D341Med (cell line): ENCODE data around the gene NUFIP2.
A peak's percentile ranks its signal among the peaks of the same experiment; 100 is the strongest.
"Not testable (repeated sequence)": the region's sequence is repeated elsewhere in the genome, so short reads cannot be mapped to it uniquely, and the experiment has no call there.

Source experiments
- DNase-seq: peaks from one replicate; pipeline ENCODE4 v3.0.0; 2012; ENCODE audit warnings: low spot score

NUFIP2 gene

DNA sequence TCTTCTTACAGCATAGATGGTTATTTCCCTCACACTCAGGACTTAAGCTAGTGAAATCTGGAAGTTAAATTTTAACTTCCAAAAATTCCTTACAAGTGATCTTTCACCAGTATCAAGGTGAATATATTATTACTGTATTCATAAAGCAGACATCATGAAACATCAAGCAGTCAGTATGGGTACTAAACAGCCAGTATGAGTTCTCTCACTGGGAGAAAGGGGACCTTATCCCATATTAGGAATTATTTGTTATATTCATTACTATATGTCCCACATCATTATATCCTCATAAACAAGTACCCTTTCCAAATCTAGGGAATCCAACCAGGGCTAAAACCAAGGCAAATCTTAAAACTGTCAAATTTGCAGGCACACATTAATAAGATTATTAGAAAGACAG, 15.3 kb downstream of the NUFIP2 start:
- no peak for DNase-seq

DNA sequence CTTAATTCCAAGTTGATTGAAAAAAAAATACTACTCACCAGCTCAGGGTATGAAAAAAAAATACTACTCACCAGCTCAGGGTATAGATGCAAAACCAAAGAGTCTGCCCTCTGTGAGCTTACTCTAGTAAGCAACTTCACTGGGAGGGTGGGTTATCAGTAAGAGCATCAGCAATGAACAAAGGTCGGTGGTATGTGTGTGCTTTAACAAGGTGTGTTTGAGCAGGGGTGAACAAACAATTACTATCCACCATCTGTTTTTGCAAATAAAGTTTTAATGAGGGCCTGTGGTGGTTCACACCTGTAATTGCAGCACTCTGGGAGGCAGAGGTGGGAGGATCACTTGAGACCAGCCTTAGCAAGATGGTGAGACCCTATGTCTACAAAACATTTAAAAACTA, 20.0 kb downstream of the NUFIP2 start:
- no peak for DNase-seq

DNA sequence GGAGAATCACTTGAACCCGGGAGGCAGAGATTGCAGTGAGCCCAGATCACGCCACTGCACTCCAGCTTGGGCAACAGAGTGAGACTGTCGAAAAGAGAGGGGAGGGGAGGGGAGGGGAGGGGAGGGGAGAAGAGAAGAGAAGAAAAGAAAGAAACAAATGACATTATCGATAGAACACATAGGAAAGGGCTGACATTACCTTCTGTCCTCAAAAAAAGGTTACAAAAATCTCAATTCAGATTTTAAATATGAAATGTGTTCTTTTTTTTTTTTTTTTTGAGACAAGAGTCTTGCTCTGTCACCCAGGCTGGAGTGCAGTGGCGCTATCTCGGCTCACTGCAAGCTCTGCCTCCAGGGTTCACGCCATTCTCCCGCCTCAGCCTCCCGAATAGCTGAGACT, 22.0 kb downstream of the NUFIP2 start:
- DNase-seq: not testable (repeated sequence)

DNA sequence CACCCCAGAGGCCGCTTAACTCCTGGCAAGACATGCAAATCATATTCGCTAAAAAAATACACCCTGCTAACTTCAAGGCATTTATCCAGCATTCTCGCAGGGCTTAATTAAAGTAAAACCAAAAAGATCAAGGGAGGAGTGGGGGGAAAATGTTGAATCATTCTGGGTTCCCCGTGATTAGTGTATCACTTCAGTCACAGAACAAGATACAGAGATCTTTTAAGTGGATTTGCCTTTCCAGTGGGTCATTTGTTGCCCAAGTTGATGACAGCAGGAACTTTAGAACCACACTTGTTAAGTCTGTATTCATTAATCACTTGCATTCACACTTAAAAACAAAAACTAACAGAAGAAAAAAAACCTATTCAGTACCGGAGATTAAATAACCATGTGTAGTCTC, 30.0 kb downstream of the NUFIP2 start:
- no peak for DNase-seq

DNA sequence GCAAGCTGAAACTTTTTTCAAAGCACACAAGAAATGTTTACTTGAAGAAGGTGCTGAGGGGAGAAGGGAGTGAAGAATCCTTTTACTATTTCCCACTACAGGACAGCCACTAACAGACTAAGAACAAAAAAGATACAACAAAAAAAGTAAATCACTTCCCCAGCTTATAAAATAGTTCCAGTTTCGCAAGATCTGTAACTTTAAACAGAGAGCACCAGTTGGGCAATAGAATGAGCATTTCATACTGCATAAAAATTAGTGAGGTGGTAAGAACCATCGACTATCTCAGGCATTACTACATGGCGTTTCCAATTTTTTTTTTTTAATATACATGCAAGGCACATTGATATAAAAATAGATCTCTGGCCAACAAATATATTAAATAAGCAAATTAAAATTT, 36.2 kb downstream of the NUFIP2 start:
- DNase-seq: no peak

DNA sequence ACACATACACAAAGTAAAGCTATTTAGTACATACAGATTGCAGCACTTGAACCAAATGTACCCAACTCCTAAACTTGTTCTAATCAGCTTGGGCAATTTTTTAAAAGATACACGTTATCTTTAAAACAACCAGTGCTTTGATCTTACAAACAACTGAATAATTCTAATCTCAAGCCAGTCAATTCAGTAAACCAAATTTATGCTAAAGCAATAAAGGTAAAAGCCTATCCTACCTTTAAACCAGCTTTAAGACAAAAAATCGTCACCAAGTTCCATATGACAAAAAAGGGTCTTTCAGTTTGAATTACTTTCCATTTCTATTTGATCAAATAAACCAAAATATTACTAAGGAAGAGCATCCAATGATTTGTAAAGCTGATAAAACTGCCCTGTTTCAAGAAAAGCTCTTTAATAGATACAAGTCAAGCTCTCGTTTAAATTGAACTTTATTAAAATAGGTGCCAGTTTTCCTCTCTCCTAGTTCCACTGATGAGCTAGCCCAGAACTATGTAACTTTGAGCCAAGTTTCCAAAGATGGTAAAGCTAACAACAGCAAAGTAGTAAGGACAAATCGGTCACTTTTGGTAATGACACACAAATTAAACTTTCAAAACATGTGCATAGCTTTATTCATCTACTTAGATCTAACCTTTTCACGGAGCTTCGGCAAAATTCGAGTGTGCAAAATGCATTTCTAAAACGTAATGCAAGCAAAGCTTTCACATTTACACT, 37.0 kb downstream of the NUFIP2 start:
- DNase-seq: no peak

DNA sequence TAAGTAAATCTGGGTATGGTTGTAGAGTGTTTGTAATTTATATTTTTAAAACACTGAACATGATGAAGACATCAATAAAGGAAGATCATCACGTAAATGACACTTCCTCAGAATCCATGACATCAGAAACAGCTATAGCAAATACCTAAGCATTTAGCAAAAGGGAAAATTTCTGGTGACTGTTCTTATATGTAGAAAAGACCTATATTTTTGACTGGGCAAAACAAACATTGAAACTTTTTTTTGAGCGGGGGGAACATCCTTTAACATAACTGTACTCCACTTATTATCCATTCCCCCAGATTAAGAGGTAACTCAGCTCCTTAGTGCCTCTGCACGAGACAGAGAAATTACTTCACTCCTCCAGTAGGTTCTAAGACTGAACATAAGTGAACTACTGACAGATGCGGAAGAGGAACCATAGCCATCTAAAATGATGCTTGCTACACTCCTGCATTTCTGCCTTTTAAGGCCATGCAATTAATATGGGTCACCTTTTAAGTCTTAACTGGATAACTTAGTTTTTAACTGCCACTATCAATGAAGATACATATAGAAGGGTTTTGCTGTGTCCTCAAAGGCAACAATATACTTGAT, 37.9 kb downstream of the NUFIP2 start:
- no peak for DNase-seq

DNA sequence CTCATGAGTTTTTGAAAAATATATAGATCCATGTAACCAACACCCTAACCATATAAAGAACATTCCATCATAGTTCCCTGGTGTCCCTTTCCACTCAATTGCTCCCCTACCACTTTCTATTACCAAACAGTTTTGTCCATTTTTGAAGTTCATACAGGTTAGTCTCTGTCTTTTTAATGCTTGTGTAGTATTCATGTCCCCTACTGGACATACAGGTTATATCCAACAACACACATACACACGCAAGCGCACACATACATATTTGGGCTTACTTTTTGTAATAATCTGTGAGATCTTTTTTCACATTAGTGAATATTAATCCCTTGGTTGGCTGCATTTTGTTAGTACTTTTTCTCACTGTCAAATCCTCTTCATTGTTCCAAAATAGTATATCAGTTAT, 40.9 kb downstream of the NUFIP2 start:
- no peak for DNase-seq

DNA sequence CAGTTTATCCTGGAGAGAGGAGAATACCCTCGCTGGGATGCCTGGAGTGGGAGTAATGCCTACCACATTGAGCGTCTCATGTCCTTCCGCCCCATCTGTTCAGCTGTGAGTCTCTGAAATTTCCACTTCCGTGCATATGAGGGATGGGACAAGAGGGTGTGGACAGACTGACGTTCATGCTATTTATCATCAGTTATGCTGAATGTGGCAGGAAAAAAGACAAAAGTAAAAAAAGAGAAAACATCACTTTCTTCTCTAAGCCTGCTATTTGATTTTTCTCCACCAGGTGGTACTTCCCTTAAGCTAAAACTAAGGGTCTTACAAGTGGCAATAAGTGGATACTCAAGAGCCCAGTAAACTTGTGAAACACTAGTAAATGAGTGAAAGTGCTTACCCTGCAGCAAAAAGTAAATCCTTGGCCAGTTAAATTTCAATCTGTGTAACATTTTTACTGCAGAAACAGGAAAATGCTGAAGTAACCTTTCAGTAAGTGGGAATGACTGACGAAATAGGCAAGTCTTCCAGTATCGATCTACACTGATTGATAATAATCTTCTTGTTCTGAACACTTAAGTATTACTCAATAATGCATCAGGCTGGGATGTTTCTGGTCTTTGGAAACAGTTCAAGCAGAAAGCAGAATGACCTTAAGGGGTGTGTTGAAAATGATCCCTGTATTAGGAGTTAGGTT, 41.7 kb downstream of the NUFIP2 start:
- no peak for DNase-seq

DNA sequence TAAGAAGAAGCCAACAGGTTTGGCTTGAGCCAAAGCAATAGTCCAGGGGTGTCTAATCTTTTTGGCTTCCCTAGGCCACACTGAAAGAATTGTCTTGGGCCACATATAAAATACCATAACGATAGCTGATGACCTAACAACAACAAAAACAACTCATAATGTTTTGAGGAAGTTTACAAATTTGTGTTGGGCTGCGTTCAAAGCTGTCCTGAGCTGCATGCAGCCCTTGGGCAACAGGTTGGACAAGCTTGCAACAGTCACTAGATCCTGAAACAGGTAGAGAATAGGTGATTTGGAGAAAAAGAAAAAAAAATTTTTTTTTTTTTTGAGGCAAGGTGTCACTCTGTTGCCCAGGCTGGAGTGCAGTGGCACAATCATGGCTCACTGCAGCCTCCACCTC, 42.8 kb downstream of the NUFIP2 start:
- no peak for DNase-seq

DNA sequence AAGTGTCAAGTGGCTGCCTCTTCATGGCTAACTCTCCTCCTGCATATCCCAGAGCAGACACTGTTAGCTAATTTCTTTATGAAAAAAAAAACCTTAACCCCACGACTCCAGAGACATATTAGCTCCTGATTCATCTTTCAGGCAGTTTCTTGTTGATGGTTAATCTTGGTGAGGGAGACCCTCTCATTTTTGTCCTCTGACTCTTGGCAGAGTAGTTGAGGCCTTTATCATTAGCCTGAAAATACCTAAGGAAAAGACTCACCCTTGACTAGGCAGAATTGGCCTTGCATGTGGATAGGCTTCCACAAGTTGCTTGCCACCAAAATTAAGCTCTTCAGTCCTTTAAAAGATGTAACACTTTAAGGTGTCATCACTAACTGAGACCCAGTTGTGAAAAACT, 43.3 kb downstream of the NUFIP2 start:
- no peak for DNase-seq

DNA sequence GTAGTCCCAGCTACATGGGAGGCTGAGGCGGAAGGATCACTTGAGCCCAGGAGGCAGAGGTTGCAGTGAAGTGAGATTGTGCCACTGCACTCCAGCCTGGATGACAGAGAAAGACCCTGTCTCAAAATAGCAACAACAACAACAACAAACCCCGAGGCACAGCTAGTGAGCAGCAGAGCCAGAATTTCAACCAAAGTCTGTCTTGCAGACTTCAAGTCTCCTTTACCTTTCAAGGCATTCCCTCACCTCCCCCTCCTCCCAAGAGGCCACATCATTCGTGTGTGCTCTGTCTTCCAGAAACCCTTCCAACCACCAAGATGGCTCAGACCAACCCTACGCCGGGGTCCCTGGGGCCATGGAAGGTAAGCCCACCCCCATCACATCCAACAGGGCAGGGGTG, 45.1 kb downstream of the NUFIP2 start:
- DNase-seq: no peak

DNA sequence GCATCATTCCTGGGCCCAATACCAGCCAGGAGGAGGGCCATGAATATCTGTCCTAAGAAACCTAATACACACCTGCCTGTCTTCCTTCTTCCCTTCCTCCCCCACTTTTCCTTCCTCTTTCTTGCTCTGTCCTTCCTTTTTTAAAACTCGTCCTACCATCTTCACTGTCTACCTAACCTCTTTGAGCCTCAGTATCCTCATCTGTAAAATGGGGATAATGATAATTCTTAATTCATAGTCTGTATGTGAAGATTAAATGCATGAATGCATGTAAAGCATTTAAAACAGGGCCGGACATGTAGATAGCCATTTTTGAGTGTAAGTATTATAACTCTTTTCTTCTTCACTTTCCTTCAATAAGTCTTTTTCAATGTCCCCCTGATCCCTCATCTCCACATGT, 46.7 kb downstream of the NUFIP2 start:
- DNase-seq: no peak

DNA sequence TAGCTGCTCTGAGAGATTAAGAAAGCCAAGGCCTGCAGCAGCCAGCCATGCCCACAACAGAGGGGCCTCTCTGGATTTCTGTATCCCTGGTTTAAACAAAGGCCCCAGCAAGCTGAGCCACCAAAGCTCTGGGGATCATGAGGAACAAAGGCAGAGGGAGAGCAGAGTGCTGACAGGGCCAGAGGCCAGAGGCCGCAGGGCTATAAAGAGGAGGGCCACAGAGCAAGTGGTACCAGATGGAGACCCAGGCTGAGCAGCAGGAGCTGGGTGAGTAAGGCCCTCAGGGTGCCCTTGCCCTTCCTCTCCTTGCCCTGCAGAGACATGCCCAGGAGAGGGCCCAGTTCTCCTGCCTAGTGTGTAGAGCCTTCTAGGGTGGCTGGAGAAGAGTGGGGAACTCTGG, 47.3 kb downstream of the NUFIP2 start, which contains the start of gene CRYBA1:
Gene CRYBA1, plus strand, starts transcription at position 232 of the 400 bp plus-strand sequence. Its CDS starts 5 bp downstream, at position 237.
- DNase-seq: no peak

DNA sequence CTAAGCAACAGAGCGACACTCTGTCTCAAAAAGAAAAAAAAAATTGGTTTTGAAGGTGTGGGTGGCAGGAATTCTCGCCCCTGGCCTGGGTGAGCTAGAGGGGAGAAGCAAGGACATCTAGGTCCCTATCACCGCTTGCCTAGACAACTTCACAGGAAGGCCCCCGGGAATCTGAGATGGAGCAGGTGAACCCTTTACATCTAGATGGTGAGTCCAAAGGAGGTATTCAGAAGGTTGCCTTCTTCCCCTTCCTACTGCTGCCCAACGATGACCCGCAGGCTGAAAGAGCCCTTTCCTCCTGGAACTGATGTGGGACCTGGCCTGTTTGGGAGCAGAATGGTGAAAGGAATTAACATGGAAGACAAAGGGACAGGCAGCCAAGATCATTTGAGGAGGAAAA, 48.5 kb downstream of the NUFIP2 start:
- no peak for DNase-seq

DNA sequence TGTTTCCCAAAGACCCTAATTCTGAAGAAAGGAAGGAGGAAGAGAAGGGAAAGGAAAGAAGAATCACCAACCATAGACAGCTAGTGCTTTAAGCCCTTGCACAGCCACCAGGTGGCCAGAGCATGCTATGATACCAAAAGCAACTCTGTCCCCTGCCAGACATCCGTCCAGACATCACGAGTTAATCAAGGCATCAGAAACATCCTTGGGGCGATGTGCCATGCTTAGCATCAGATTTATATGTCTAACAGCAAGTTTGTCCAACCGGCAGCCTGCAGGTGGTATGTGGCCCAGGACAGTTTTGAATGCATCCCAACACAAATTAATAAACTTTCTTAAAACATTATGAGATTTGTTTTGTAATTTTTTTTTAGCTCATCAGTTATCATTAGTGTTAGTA, 50.2 kb downstream of the NUFIP2 start:
- DNase-seq: peak; percentile 77

DNA sequence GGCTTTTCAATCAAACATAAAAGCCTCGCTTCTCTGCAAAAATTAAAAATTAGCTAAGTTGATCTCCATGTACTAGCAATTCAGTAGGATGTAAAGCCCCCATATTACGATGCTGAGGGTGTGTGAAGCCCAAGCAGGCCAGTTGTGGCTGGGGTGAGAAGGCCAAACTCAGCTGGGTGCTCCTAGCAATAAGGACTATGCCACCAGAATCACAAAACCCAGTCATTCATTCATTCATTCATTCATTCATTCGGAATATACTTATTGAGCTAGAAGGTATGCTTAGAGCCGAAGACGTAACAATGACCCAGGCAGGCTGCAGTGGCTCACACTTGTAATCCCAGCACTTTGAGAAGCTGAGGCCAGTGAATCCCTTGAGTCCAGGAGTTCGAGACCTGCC, 51.2 kb downstream of the NUFIP2 start:
- DNase-seq: no peak

DNA sequence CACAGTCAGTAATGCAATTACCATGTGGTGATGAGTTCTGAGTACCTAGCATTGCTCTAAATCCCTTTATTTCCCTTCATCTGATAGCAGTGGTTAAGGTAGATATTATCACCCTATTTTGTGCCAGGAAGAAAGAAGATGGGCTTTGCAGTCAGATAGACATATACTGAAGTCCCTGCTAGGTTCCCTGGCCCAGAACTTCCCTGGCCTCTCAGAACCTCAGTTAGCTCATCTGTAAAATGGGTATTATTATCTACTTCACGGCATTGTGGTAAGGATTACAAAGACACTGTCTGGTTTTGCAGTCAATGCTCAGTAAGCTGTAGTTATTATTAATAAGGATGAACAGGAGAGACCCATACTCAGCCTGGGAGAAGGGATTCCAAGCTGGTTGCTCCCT, 51.9 kb downstream of the NUFIP2 start:
- DNase-seq: no peak

DNA sequence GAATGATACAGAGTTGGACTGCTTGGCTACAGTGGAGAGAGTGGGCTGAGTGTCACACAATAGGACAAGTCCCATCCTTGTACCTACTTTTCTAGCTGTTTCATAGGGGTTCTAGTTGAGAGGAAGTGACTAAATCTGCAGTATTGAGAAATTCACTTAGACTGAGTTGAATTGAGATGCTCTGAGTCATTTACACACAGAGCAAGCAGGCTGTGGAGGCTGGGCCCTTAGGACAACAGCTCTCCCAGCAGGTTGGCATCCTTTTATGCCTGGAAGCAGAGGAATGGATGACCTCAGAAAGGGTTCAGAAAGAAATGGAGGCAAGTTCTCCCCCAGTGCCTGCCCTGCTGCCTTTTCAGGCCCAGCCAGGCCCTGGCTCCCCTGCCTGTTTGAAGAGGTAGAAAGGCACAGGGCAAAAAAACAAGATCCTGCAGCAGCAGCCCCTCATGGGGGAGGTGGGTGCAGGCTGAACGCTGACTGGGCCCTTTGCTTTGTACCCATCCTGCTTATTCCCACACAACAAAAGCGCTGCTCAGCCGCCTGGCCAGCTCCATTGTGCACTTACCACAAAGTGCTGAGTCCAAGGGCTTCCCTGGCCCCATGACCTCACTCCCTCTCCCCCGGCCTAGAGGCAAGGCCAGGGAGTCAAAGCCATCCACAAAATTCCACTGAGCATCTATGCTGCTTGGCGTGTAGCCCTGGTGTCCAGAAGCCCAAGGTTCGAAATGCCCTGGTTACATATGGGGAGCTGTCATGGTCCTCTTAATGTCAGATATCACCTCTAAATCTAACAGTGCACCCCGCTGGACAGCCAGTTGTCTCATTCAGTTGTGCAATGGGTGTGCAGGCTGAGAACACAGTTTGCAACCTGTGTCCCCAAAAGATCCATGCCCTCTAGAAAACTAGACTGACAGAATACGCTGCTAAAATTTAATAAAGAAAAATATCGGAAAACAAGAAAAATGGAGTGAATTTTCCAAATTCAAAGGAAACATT, 52.7 kb downstream of the NUFIP2 start:
- no peak for DNase-seq

DNA sequence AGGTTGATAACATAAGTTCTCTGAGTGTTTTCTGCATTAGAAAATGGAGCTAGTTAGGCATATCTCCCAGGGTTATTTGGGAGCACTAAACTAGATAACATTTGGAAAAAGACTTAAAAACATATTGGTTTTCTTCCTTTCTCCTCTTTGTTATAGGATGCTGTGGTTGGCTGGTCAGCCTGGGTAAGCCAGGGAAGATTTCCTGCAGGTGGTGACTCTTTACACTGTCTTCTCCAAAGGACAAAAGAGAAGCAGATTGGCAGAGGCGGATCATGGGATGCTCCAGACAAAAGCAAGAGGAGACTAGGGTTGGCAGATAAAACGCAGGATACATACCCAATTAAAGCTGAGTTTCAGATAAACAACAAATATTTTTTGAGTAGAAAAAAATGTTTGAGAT, 53.5 kb downstream of the NUFIP2 start:
- DNase-seq: no peak

DNA sequence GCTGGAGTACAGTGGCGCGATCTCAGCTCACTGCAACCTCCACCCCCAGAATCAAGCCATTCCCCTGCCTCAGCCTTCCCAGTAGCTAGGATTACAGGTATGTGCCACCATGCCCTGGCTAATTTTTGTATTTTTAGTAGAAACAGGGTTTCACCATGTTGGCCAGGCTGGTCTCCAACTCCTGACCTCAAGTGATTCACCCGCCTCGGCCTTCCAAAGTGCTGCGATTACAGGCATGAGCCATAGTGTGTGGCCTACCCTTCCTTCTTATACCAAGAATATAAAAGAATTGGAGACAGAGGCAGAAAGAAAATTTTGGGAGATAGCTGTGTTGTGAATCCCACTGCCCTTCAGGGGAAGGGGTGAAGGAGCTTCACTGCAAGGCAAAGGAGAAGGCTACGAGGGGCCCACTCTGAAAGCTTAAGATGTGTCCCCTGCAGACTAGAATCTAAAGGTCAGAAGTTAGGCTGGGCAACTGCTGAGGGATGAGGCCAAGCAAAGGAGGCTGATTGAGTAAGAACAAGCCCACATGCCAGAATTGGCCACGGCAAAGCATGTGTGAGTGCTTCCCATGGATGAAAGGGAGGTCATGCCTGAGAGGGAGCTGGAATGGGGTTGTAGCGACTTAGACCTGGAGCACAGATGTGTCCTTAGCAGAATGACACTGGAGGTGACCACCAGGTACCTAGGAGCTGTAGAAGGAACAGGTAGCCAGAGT, 55.7 kb downstream of the NUFIP2 start:
- DNase-seq: no peak
